A673 (cell line): Measurements from ENCODE around the gene P2RX1. TPM values are rescaled to one million over a fixed set of nuclear protein-coding genes. Genes with fewer than 3 reads are reported as not detected.

Experiments
- BruUV-seq: library from RNA; stranded (reverse); fragments of 400-500 nt; replicated peaks from 2 replicates; lab custom pipeline; 2021; lab: Mats Ljungman, UMichigan
- CTCF ChIA-PET: fragments of 300-600 bp; sonication (Branson Sonifier 250); formaldehyde crosslinking; loops from one replicate; lab custom pipeline; 2022; ENCODE audit warnings: antibody characterized with exemption; lab: Charles Lee
- POLR2A ChIA-PET: fragments of 300-600 bp; sonication (Branson Sonifier 250); formaldehyde crosslinking; loops from one replicate; lab custom pipeline; 2022; ENCODE audit warnings: antibody characterized with exemption; ENCODE audit not compliant: low non-redundant PET; lab: Charles Lee
- DNase-seq: peaks from one replicate; pipeline ENCODE4 v3.0.0-alpha.2; 2015; ENCODE audit warnings: low spot score
- H3K27ac ChIP-seq: fragments of 200-600 bp; sonication (generic); 2 replicates; pipeline ENCODE4 v1.5.1; 2016; ENCODE audit warnings: mixed run types, low read depth, mild to moderate bottlenecking, mixed read lengths, antibody characterized with exemption, low read length; ENCODE audit not compliant: poor library complexity, severe bottlenecking
- H3K27me3 ChIP-seq: fragments of 200-600 bp; sonication (generic); replicated peaks from 2 replicates; pipeline ENCODE4 v1.6.1; 2017; ENCODE audit warnings: mixed run types, low read depth, mild to moderate bottlenecking, mixed read lengths, antibody characterized with exemption, low read length; ENCODE audit not compliant: insufficient read depth, poor library complexity
- H3K36me3 ChIP-seq: fragments of 200-600 bp; sonication (generic); 2 replicates; pipeline ENCODE4 v1.6.1; 2016; ENCODE audit warnings: mixed run types, mild to moderate bottlenecking, mixed read lengths, antibody characterized with exemption, low read length; ENCODE audit not compliant: insufficient read depth, poor library complexity, severe bottlenecking
- H3K4me1 ChIP-seq: fragments of 200-600 bp; sonication (generic); 2 replicates; pipeline ENCODE4 v1.6.1; 2017; ENCODE audit warnings: mixed run types, mild to moderate bottlenecking, mixed read lengths, antibody characterized with exemption, low read length; ENCODE audit not compliant: insufficient read depth, poor library complexity, severe bottlenecking
- H3K4me3 ChIP-seq: fragments of 200-600 bp; sonication (generic); 2 replicates; pipeline ENCODE4 v1.5.1; 2016; ENCODE audit warnings: low read depth, mixed run types, mild to moderate bottlenecking, mixed read lengths, low read length; ENCODE audit not compliant: poor library complexity, severe bottlenecking
- H3K9me3 ChIP-seq: fragments of 200-600 bp; sonication (generic); 2 replicates; pipeline ENCODE4 v1.6.1; 2016; ENCODE audit warnings: mixed run types, low read depth, mild to moderate bottlenecking, mixed read lengths, antibody characterized with exemption, low read length; ENCODE audit not compliant: poor library complexity, severe bottlenecking
- EZH2 ChIP-seq: fragments of 200-600 bp; sonication (generic); IDR thresholded peaks from 2 replicates; pipeline ENCODE4 v1.6.1; 2017; ENCODE audit warnings: borderline replicate concordance, low read depth, mild to moderate bottlenecking, mixed read lengths, antibody characterized with exemption, low read length; ENCODE audit not compliant: poor library complexity, severe bottlenecking
- intact Hi-C: fragments of 100-400 bp; cut with micrococcal nuclease; formaldehyde crosslinking; loops from one replicate; pipeline ENCODE4 v1.10.0; 2022; ENCODE audit not compliant: unreplicated experiment
- total RNA-seq: library from RNA; stranded (reverse); gene quantifications from 2 replicates; pipeline ENCODE4 v1.2.3, GENCODE V29; 2021
- TF ChIP-seq, protein P1 (sequence below): fragments of 300-800, 200-600 bp; sonication (generic); conservative IDR thresholded peaks from 2 replicates; pipeline ENCODE4 v1.5.1; 2017; ENCODE audit warnings: low read depth, mild to moderate bottlenecking, antibody characterized with exemption, low read length, moderate library complexity, mixed read lengths

The P2RX1 gene
- total RNA-seq, 1 experiment from 2014 or later: 0.24 TPM

DNA sequence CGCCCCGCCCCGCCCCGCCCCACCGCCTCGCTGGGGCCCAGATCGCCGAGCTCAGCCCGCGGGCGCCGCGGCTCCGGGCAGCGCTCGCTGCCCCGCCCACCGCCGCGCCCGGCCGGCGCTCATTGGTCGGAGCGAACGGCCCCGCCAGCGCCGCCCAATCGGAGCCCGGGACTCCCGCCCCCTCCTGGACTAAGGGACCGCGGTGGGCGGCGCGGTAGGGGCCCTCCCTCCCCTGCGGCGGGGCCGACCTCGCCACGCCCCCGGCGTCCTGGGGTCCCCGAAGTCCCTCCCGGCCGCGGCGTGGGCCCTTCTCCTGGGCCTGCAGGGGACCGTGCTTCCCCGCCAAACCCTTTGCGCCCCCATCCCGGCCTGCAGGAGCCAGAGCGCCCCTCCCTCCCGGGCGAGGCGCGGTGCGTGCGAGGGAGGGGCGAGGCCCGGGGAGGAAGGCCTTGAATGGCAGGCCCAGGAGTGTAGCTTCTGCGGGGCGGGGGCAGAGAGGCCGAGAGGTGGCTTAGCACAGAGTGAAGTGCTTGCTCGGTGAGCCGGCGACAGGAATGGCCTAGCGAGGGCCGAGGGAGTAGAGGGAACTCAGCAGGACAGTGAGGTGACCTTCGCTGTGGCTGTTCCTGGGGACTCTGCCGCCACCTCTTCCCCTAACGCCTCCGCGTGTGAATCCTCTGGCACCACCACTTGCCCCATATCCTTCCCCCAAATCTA lies 23.1 kb downstream of the P2RX1 start, which contains the start of gene CAMKK1:
TSS of gene CAMKK1 (minus strand) at position 51 of the 717 bp plus-strand sequence. CDS start 7,366 bp downstream, outside the sequence.
- H3K27ac ChIP-seq: peak within 1 kb of the TSS; percentile 61
- intact Hi-C loops: no loop called here
- no peaks in the 10 kb centered on the region for H3K27me3 ChIP-seq
- H3K36me3 ChIP-seq: no peaks in the 10 kb centered on the region
- no peaks in the 10 kb centered on the region for H3K9me3 ChIP-seq
- ChIA-PET CTCF (interaction anchor here (1.0 kb wide), 1 partner anchor 47 kb away, joined by 3 read pairs; the partner anchor contains the start of gene NCBP3), POLR2A (interaction anchor here (0.5 to 0.6 kb wide), 2 partner anchors 11 to 48 kb away, joined by 3 to 8 read pairs; no protein-coding TSS in a partner anchor)
- H3K4me3 ChIP-seq: peak within 1 kb of the TSS; percentile 74
- no TSS peak for BruUV-seq
- DNase-seq: peak; percentile 92
- TF ChIP-seq, protein P1, sequence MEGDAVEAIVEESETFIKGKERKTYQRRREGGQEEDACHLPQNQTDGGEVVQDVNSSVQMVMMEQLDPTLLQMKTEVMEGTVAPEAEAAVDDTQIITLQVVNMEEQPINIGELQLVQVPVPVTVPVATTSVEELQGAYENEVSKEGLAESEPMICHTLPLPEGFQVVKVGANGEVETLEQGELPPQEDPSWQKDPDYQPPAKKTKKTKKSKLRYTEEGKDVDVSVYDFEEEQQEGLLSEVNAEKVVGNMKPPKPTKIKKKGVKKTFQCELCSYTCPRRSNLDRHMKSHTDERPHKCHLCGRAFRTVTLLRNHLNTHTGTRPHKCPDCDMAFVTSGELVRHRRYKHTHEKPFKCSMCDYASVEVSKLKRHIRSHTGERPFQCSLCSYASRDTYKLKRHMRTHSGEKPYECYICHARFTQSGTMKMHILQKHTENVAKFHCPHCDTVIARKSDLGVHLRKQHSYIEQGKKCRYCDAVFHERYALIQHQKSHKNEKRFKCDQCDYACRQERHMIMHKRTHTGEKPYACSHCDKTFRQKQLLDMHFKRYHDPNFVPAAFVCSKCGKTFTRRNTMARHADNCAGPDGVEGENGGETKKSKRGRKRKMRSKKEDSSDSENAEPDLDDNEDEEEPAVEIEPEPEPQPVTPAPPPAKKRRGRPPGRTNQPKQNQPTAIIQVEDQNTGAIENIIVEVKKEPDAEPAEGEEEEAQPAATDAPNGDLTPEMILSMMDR: no peak
- TF ChIP-seq EZH2: no peak
- peaks cover 46% of the 10 kb centered on the region for H3K4me1 ChIP-seq

DNA sequence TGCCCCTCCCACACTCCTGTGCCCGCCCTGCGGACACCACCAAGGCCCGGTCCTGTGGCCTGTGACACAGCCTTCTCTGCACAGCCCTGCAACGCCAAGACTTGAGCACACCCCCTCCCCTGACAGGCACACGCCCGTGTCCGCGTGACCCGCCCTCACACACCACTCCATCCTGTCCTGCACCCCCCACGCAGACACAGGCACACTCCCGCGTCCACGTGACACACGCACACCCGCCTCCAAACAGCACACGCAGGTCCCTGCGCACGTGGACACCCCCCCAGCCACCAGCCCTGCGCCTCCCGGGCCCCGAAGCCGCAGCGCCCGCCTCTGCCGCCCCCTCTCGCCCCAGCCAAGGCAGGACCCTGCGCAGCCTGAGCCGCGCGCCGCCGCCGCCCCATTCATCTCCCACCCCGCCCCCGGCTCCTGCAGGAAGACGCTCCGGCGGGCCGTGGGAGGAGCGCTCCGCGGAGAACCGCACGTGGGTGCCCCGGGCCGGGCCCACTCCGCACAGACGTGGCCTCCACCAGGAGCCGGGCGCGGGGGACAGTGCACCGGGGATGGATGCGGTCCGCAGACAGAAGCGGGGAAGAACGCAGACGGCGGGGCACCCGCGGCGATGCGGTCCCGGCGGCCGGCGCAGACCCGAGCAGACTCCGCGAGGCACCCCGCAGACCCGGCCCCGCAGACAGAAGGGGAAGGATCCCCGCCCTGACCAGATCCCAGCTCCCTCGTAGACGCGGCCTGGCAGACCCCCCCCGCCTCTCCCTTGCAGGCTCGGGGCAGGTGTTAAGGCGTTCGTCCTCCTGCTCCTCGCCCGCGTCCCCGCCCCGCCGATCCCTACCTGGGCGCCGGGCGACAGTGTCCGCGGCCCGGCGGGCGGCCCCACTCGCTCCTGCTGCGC lies 23.9 kb downstream of the P2RX1 start:
- Histone ChIP-seq H3K36me3 (no peaks in the 10 kb centered on the region), H3K27me3 (no peaks in the 10 kb centered on the region), H3K4me3 (peak overlapping the region; percentile 74), H3K27ac (no peak overlapping the region), H3K4me1 (peaks cover 51% of the 10 kb centered on the region), H3K9me3 (no peaks in the 10 kb centered on the region)
- CTCF ChIA-PET: interaction anchor here (0.5 to 1.0 kb wide), 2 partner anchors 10 to 46 kb away, joined by 3 to 5 read pairs; partner anchors contain the start of gene NCBP3
- no TSS peak for BruUV-seq
- no peak for TF ChIP-seq EZH2
- TF ChIP-seq, protein P1: no peak
- POLR2A ChIA-PET: interaction anchor here (0.6 kb wide), 2 partner anchors 12 to 221 kb away, joined by 3 to 8 read pairs; no protein-coding TSS in a partner anchor
- DNase-seq: peak; percentile 64
- intact Hi-C loops: no loop called here

DNA sequence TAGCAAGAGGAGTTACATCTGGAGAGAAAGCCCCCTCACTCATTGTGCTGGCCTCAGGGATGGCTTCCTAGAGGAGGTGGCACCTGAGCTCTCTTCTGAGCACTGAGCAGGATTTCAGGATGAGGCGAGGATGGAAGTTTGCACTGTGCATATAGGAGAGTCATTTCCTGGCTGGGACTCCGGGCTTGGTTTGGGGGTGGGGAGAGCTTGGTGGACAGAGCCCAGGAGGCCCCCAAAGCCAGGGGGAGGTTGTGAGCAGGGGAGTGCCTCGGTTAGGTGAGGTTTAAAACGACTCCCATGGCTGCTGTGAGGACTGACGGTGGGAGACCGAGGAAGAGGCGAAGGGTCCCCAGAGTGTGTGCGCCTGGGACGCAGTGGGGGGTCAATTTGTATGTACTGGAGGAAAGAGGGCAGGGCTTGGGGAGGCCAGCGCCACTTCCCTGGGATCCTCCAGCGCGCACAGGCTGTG lies 24.6 kb downstream of the P2RX1 start:
- BruUV-seq: no TSS peak
- intact Hi-C loops: no loop called here
- Histone ChIP-seq H3K4me1 (peaks cover 56% of the 10 kb centered on the region), H3K9me3 (no peaks in the 10 kb centered on the region), H3K27ac (no peak overlapping the region), H3K4me3 (peak overlapping the region; percentile 74), H3K27me3 (no peaks in the 10 kb centered on the region), H3K36me3 (no peaks in the 10 kb centered on the region)
- TF ChIP-seq EZH2: no peak
- TF ChIP-seq, protein P1: no peak
- ChIA-PET POLR2A (no interaction called here), CTCF (no interaction called here)
- no peak for DNase-seq
